Subcutaneous adipose tissue (tissue), 4 donors: ENCODE results near the gene MAP1B. TPM values are rescaled to one million over a fixed set of nuclear protein-coding genes. Genes with fewer than 3 reads are reported as not detected.

Source experiments
- total RNA-seq, 4 donors: library from RNA; depleted of rRNA; stranded (reverse); fragments of >200 nt; gene quantifications; one replicate each; pipeline ENCODE4 v1.1.0, GENCODE V29; 2016
- TF ChIP-seq, protein P1 (sequence below): fragments of 450-650 bp; IDR thresholded peaks from one replicate; pipeline ENCODE4 v1.5.1; 2016; ENCODE audit warnings: low read depth, mild to moderate bottlenecking, control low read depth, antibody characterized with exemption, moderate library complexity

MAP1B gene
- total RNA-seq, 4 donors from 2014 or later, result 174 to 1,477 (median 584) TPM

DNA sequence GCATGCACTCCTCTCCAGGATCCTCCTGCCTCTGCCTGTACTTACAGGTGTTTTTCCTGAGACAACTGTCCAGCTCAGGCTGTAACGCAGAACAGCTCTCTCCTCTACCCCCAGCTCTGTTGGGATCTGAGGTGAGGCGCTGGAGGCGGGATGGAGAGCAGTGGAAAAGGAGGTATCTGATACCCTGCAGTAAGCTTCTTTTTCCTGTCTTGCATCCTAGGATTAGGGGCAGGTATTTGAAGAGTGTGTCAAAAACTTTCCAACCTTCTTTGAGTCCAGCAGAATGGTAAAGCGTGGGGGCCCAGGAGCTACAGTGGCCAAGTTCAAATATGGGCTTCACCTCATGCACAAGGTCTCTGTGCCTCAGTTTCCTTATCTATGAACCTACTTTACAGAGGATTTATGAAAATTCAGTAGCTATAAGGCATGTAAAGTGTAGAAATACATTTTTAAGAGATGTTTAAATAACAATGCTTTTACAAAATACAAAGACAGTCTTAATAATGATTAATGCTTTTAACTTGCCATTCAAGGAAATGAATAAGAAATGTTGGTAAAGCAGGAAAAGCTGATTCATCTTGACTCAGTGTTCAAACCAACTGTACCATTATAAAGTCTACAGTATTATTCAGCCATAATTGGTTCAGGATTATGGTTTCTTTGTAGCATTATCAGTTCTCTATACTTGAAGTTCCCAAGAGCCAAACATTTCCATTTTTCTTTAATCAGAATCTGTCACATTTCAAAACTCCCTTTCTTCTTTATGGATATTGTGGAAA lies 26.1 kb downstream of the MAP1B start:
- TF ChIP-seq, protein P1, sequence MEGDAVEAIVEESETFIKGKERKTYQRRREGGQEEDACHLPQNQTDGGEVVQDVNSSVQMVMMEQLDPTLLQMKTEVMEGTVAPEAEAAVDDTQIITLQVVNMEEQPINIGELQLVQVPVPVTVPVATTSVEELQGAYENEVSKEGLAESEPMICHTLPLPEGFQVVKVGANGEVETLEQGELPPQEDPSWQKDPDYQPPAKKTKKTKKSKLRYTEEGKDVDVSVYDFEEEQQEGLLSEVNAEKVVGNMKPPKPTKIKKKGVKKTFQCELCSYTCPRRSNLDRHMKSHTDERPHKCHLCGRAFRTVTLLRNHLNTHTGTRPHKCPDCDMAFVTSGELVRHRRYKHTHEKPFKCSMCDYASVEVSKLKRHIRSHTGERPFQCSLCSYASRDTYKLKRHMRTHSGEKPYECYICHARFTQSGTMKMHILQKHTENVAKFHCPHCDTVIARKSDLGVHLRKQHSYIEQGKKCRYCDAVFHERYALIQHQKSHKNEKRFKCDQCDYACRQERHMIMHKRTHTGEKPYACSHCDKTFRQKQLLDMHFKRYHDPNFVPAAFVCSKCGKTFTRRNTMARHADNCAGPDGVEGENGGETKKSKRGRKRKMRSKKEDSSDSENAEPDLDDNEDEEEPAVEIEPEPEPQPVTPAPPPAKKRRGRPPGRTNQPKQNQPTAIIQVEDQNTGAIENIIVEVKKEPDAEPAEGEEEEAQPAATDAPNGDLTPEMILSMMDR, result no peak

DNA sequence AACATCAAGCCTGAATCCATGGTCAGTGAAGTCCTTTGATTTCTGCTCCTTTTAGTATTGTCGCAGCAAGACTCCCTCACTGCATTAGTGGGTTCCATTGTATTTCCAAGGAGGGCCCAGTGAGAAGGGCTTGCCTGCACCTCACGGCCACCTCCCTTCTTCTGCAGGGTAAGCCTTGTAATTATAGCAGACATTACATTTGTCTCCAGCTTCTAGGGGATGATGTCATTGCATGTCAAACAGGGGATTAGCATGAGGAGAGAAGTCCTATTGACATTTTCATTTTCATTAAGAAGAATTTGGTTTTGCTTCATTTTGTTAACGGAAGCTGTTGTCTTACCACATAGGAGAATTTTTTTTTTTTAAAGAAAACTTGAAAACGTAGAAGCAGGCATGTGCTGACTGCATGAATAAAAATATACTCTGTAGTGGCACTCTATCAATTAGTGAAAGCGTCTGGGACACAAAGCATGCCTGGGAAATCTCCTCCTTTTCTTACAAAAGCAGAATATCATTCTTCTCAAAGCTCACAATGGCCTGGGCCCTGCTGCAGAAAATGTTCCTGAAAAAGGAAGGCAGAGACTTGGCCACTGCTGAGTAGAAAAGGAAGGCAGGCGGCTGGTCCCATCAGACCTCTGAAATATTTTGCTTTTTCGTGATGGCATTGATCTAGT lies 27.1 kb downstream of the MAP1B start:
- TF ChIP-seq, protein P1, result no peak

DNA sequence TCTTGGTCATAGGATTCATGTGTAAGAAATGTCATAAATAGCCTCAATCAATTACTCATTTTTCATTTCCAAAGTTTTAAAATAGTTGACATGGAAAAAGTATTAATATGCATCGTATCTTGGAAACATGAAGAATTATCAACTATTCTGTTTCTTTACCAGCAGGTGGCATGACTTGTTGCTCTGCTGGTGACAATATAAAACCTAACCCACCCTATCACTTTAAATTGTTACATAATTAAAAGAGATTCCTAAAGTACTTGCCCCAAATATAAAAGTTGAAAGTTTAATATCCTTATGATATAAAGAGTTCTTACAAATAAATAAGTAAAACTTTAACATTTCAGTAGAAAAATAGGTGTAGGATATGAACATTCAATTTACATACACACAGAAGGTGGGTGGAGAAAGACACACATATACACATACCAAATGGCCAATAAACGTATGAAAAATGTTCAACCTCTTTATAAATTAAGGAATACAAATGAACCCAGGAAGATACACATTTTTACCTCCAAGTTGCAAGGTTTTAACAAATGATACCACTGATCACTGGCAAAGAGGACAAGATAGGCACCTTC lies 30.6 kb downstream of the MAP1B start:
- TF ChIP-seq, protein P1, result no peak

DNA sequence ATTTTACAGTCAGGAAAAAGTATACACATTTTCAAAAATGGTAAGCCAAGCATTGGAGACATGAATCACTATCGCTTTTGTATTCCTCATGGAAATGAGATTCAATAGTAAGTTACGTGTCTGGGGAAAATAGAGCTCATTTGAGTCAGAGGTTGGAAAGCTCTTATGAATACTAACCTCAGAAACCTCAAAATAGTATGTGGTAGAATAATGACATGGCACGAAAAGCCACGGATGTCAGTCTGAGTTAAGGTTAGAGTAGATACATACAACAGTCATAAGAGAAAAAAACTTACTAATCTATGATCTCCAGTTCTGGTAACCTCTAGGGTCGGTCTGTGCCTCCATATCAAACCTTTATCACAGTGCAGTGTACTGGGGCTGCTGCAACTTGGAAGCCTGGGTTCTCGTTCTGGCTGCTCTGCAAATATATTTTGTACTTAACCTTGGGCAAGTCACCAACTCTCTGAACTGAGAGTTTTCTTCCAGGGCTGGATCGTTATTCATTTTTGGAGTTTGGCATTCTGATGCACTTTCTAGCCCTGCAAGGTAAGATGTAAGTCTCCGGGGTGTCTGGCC lies 31.8 kb downstream of the MAP1B start:
- TF ChIP-seq, protein P1, result no peak

DNA sequence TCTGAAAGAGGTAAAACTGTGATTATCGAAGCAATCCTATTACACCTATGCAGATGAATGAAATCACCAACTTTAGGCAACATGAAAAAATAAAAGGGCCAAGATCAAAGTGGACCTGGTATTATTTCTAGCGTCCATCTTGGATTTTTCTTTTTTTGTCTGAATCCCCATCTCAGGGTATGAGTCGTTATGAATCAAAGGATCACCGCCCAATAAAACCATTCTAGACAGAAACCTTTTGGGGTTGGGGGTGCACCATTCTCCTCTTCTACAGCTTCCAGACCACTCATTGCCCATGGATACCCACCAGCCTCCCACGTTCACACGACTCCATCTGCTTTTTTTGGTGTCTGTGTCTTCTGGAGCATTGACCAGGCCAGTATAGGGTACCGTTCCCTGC lies 33.4 kb downstream of the MAP1B start:
- TF ChIP-seq, protein P1, result no peak

DNA sequence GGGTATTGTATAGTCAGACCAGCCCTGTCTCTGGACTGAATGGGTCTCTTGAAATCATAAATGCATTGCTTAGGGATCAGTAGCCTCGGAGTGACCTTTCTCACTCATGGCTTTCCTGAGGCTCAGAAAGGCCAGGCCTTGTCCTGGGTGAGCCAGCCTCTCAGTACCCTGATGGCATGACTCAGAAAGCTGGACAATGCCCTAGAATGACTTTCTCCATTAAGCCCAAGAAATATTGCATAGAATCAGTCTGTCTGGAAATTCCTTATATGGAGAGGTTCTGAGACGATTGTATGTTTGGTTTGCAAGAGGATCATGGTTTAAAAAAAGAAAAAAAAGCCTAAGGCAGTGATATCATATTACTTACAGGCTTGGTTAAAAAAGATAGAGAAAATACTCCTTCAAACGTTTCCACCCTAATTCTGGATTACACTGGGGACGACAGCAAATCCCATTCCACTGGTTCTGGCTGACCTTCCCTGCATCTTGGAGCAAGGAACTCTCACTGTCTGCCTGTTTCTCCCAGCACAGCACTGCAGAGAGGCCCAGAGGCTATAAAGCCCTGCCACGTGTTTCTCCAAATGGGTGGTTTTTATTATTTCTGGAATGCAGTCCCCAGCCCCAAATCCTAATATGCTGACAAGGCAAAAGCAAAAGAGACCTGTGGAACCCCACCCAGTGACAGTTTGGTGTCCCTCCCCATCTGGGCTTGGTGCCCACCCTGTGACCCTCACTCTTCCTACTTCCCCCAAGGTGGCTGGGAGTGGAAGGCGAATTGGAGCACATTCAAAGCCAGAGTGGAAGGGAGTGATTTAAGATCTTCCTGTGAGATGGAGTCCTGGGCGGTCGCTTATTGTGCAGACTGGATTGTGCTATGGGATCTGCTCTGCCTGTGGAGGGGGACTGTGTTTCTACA lies 34.4 kb downstream of the MAP1B start:
- TF ChIP-seq, protein P1, result no peak
